Activated CD8-positive, alpha-beta memory T cell treated with anti-CD3 and anti-CD28 coated beads, Interleukin-2, amount 50 U/mL, for 24 hours (primary cell): ENCODE measurements around the gene ABCB11.

Experiments used
- DNase-seq: peaks from one replicate; pipeline ENCODE4 v3.0.0-alpha.2; 2020; ENCODE audit errors: extremely low read depth

Gene ABCB11

DNA sequence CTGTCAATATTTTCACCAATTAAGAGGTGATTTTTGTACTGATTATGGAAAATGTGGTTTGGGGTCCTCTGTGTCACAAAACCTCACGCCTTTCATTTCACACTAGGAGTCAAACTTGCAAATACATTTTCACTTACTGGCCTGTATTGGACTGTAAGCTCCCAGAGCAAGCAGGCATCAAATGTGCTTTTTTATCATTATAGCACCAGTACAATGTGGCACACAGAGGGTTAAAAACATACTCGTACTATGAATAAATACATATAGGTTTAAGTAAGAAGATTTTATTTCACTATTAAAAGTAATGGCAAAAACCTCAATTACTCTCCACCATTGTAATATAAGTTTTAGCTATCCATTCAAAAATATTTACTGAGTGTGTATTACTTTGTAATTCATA lies 56.7 kb downstream of the ABCB11 start:
- DNase-seq, result no peak

- no peak for DNase-seq
These were observed 59.9 kb downstream of the ABCB11 start for GRCh38 chr2:168971261-168971660.

DNA sequence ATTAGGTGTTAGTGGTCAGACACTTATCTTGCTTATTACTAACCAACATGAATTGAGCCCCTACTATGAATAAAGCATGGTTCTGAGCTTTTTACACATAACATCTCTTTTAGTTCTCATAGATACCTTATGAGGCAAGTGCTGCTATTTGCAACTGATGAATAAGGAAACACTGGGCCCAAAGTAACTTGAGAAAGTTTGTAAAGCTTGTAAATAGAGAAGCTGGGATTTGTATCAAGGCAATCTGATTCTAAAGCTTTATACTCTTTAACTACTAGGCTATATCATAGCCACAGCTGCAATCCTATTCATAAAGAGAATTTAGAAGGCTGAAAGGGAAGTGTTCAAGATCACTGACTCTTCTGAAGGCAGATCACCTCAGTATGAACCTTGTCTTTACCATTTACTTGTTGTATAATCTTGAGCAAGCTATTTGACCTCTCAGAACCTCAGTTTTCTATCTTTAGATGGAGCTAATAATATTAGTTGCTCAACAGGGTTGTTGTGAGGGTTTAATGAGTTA lies 60.4 kb downstream of the ABCB11 start:
- no peak for DNase-seq

DNA sequence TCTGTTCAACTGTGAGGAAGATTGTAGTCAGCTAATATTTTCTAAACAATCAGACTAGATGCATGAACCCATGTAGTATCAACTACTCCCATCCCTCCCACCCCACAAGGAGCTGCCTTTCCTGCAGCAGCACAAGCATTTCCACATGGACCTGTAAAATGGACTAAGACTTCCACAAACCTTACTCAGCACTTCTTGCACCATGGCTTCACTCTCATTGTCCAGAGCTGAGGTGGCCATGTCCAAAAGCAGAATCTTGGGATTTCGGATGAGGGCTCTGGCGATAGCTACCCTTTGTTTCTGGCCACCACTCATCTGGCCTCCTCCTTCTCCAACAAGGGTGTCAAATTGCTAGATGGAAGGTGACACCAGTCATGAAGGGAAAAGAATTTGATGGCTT lies 61.3 kb downstream of the ABCB11 start:
- DNase-seq, result no peak

GRCh38 chr2:168968342-168968741 lies 62.8 kb downstream of the ABCB11 start:
- no peak for DNase-seq

GRCh38 chr2:168964251-168964807 lies 66.8 kb downstream of the ABCB11 start:
- no peak for DNase-seq

DNA sequence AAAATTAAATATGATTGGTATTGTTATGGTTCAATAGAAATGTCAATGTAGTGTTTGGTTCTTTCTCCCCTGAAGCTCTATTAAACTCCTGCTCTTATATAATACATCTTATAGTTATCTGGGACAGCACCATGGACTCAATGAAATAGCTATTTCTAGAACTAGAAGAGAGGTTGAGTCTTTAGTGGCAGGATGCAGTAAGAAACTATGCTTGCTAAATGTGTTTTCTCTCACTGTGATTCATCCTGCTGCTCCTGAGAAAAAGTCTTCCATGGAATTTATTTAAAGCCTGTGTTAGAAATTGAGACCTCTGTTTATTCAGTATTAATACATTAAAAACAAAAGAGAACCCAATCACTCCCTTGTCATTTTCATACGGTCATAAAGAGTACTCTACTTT lies 68.5 kb downstream of the ABCB11 start:
- no peak for DNase-seq

DNA sequence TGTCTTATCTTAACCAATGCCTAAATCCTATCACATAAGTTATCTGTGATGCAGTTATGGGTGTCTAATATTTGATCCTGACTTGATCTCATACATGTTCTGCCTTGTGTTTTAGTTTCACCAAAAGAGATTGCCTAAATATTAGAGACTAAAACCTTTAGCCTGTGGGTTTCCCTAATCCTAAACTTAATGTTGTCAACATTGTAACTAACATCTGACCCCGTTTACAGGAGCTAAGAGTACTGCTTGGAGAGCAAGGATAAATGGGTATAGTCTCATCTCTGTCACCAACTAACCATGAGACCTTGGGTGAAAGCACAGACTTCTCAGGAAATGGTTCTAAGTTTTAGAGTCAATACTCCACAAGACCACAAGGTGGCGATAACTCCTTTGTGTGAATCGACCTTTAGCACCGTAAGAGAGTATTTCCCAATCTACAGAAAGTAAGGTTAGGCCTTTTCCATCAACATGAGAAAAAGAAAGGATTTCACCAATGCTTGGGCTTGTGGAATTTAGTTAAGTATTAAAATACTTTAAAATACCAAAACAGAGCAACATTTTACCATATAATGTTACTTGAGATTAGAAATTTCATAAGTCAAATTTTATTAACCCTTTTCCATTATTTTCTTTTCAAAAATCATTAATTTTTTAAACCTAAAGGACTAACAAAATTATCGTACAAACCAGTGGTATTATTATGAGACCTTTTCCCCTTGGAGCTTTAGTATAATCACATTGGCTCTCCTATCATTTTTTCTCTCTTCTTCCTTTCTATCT lies 69.5 kb downstream of the ABCB11 start:
- DNase-seq, result no peak

DNA sequence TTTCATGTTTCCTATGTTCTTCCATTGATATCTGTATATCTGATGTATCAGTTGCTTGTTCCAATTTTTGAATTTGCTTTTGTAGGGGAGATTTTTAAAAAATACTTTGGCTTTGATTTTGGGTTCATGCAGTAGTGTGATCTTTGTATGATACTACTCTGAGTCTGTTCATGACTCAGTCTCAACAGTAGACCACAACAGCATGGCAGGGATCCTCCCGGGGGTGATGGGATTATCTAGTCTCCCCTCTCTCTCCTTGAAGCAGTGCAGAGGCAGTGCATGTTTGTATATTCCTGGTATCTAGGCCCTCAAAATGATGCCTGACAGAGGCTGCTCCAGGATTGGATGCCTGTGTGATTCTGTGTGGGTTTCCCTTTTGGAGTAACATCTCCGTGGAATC lies 74.7 kb downstream of the ABCB11 start:
- no peak for DNase-seq

DNA sequence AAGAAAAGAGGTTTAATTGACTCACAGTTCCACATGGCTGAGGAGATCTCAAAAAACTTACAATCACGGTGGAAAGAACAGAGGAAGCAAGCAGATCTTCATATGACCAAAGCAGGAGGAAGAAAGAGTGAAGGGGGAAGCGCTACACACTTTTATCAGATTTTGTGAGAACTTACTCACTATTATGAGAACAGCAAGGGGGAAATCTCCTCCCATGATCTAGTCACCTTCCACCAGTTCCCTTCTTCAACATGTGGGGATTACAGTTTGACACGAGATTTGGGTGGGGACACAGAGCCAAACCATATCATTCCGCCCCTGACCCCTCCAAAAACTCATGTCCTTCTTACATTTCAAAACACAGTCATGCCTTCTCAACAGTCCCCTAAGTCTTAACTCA lies 75.8 kb downstream of the ABCB11 start:
- DNase-seq, result no peak

DNA sequence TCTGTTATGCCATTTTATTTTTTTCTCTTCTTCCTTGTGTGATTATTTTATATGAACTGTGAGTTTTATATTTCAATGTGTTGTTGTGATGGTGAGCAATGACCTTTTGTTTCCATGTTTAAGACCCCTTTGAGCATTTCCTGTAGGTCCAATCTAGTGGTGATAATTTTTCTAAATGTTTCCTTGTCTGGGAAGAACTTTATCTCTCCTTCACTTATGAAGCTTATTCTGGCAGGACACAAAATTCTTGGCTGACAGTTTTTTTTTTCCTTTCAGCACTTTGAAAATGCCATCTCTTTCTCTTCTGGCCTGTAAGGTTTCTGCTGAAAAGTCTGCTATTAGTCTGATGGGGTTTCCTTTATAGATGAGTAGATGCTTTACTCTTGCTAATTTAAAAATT lies 76.9 kb downstream of the ABCB11 start:
- no peak for DNase-seq

GRCh38 chr2:168952424-168952823 lies 78.7 kb downstream of the ABCB11 start:
- DNase-seq, result no peak

GRCh38 chr2:168951871-168952270 lies 79.3 kb downstream of the ABCB11 start:
- DNase-seq, result no peak

- no peak for DNase-seq
These were observed 81.8 kb downstream of the ABCB11 start for GRCh38 chr2:168949324-168949723.

- no peak for DNase-seq
These were observed 82.4 kb downstream of the ABCB11 start for GRCh38 chr2:168948621-168949212.

DNA sequence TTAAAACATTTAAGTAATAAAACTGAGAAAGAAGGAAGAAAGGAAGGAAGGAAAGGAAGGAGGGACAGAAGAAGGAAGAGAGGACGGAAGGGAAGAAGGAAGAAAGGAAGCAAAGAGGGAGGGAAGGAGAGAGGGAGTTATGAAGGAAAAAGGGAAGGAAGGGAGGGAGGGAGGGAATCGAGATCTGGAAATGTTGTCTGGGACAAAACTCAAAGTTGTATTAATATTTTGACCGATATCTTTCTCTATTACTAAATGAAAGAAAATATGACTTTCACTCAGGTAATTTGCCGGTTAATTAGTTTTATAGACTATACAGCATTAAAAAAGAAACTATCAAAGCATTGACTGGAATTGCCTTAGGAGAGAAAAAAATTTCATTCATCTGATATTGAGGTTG lies 85.6 kb downstream of the ABCB11 start:
- no peak for DNase-seq

DNA sequence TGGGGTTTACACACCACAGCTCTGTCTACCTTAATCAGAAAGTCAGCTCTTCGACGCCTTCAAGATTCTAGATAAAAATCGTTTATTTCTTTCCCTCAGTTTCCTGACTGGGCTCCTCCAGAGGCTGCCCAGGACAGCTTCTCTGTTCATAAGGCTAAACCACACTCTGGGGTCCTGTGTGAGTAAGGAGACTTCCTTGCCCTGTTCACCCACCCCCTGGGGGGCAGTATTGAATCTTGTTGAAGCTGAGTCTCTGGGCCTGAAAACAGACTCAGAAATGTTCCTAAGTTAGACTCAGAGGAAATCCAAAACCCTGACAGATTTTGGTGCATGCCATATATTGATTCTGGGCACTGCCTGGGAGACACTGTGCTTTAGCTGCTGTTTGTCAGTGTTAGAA lies 87.1 kb downstream of the ABCB11 start:
- DNase-seq, result no peak

- no peak for DNase-seq
These were observed 89.8 kb downstream of the ABCB11 start for GRCh38 chr2:168941297-168941696.

GRCh38 chr2:168939918-168940317 lies 91.2 kb downstream of the ABCB11 start:
- no peak for DNase-seq

GRCh38 chr2:168939061-168939460 lies 92.1 kb downstream of the ABCB11 start:
- DNase-seq, result no peak

- DNase-seq, result no peak
These were observed 95.1 kb downstream of the ABCB11 start for GRCh38 chr2:168935810-168936581.

DNA sequence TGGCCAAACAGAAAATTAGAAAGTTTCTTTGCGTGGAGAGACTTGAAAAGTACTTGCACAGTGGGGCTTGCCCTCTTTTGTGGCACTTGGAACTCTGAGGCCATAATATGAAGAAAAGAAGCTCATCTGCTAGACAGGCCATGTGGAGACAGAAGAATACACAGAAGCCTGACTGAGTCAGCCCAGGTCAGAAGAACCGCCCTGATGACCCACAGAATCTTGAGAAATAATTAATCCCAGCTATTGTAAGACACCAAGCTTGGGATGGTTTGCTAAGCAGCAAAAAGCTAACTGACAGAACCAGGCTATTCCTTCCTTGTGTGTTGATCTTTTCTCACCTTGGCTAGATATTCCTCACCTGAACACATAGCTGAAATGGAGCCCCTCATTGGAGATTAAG lies 96.3 kb downstream of the ABCB11 start:
- DNase-seq, result no peak
